Body of pancreas (tissue), 4 donors: ENCODE measurements around the gene CXCL6. TPM values are rescaled to one million over a fixed set of nuclear protein-coding genes. Genes with fewer than 3 reads are reported as not detected.

ENCODE experiments used
- ATAC-seq: fragments of 150-250 bp; one replicate; pipeline ENCODE4 v1.9.1; 2016
- DNase-seq, 4 donors: peaks; one replicate each; pipeline ENCODE4 v3.0.0-alpha.2; 2019
- H3K27ac ChIP-seq, 4 donors: fragments of 200-600 bp; sonication (generic); 1 replicate in 3 of 4; 2 replicates in 1 of 4; pipeline versions ENCODE4 v1.5.1 to v1.6.1; 2016 to 2019; ENCODE audit warnings: mild to moderate bottlenecking in 1 of 4, mixed read lengths in 1 of 4, moderate library complexity in 1 of 4
- H3K27me3 ChIP-seq, 2 donors: fragments of 200-600 bp; sonication (generic); one replicate each; pipeline ENCODE4 v1.6.0; 2016; ENCODE audit warnings: mild to moderate bottlenecking in 1 of 2
- H3K36me3 ChIP-seq, 2 donors: fragments of 200-600 bp; sonication (generic); replicated peaks in 1 of 2; 2 replicates each; pipeline ENCODE4 v1.5.1; 2016; ENCODE audit warnings: low read depth in 2 of 2; ENCODE audit not compliant: insufficient read depth in 1 of 2
- H3K4me1 ChIP-seq: fragments of 200-600 bp; sonication (generic); one replicate; pipeline ENCODE4 v1.6.0; 2016
- H3K4me3 ChIP-seq, 2 donors: fragments of 200-600 bp; sonication (generic); 1 replicate in 1 of 2; 2 replicates in 1 of 2; pipeline ENCODE4 v1.5.1; 2016 to 2019
- H3K9me3 ChIP-seq, 3 donors: fragments of 200-600 bp; sonication (generic); 1 replicate in 2 of 3; 2 replicates in 1 of 3; pipeline ENCODE4 v1.5.1; 2016
- CTCF ChIP-seq, 7 experiments: fragments of 450-650 bp in 4 of 7; fragments of 200-600 bp in 3 of 7; sonication (generic) in 3 of 7; IDR thresholded peaks; one replicate each; pipeline ENCODE4 v1.5.1; 2016 to 2019; ENCODE audit warnings: antibody characterized with exemption in 7 of 7
- POLR2A ChIP-seq, 3 donors: fragments of 450-650 bp; IDR thresholded peaks; one replicate each; pipeline ENCODE4 v1.6.1; 2016; ENCODE audit warnings: antibody characterized with exemption in 3 of 3, mild to moderate bottlenecking in 2 of 3
- WGBS, 2 donors: methylation state at CpG; one replicate each; pipeline ENCODE4 v1.1.5; 2017; 5-methylcytosine and 5-hydroxymethylcytosine counted together
- intact Hi-C: fragments of 100-400 bp; cut with DNase I; formaldehyde crosslinking; loops from one replicate; pipeline ENCODE4 v1.15.1; 2023
- total RNA-seq, 2 donors: library from RNA; depleted of rRNA; stranded (reverse); fragments of >200 nt; gene quantifications; one replicate each; pipeline ENCODE4 v1.1.0, GENCODE V29; 2016

Gene CXCL6
- total RNA-seq, 2 donors from 2014 or later = 2.3 to 10.1 TPM

DNA sequence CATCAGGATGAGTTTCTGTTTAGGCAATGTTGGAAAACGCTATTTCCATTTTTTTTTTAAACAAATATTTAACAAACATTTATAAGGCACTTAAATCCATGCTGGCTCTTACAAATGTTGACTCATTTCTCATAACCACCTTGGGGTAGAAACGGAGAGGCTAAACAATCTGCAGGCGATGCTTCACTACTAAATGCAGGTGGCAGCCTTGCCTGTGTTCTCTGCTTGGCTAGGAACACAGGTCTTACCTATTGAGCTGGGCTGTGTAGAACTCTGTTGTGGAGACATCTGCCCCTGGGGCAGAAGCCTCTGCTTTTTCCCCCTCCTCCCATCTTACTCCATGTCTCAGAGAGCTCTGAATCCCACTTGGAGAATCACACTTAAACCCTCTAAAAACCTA lies 31.3 kb downstream of the CXCL6 start:
- peak overlapping the region in 3 of 4 donors; percentile 25 to 85 (median 59) for H3K27ac ChIP-seq
- intact Hi-C loops = loop anchor here (10.0 kb wide), 2 partner anchors 143 to 203 kb away; no protein-coding TSS in a partner anchor
- TF ChIP-seq CTCF (IDR thresholded peaks at IDR 0.05) (peak in 4 of 7 experiments; percentile 8 to 49 (median 38)), POLR2A (IDR thresholded peaks at IDR 0.05) (no peak)
- H3K36me3 ChIP-seq = no peaks in the 10 kb centered on the region
- H3K4me3 ChIP-seq = no peak overlapping the region
- ATAC-seq (peak; percentile 43), DNase-seq (peak in 3 of 4 donors; percentile 39 to 42 (median 41))
- 26 to 32% methylated on average over 3 of the region's 3 CpGs for WGBS, 2 donors
- no peaks in the 10 kb centered on the region for H3K27me3 ChIP-seq
- peaks cover 5% of the 10 kb centered on the region for H3K4me1 ChIP-seq
- H3K9me3 ChIP-seq = no peaks in the 10 kb centered on the region

DNA sequence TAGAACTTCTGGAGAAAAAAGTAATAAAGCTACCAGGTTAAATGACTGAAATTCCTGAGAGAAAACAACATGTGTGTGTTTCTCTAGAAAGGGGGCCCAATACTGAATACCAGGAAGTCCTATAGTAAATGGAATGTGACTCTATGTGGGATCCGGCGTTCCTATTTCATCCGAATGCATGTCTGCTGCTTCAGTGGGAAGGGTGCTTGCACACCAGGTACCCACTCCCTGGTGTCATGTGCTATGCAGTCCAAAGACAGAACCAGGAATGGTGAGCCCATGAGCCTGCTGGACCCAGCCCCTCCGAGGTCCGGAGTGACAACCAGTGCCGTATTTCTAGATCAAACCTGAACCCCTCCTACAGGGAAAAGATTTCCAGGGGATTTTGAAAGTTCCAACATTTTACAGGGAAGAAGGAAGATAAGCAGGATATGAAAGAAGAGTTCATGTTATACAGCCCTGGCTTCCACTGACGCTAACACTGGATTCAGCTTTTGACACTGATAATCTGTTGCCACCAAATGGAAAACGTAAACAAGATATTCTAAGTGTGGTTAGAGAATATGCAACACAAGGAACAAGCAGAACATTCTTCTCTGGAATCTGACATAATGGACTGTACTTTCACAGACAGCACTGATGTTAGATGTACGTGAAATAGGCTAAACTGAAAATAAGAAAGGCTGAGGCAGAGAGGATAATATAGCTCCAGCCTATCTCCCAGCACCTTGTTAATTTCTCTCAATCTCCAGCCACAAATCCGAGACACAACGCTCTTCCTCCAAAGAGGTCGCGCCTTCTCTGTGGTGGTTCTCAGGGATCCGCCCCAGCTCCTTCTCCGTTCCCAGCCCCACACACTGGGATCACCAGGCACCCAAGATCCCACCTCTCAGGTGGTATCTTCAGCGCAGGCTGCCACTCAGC lies 32.0 kb downstream of the CXCL6 start:
- Histone ChIP-seq H3K4me3 (peak overlapping the region; percentile 6 to 55), H3K9me3 (no peaks in the 10 kb centered on the region), H3K4me1 (peaks cover 5% of the 10 kb centered on the region), H3K36me3 (no peaks in the 10 kb centered on the region), H3K27me3 (no peaks in the 10 kb centered on the region), H3K27ac (peak overlapping the region in 3 of 4 donors; percentile 25 to 85 (median 59))
- no peak for TF ChIP-seq POLR2A (IDR thresholded peaks at IDR 0.05)
- no peak for TF ChIP-seq CTCF (IDR thresholded peaks at IDR 0.05)
- no peak for DNase-seq
- ATAC-seq = peak; percentile 22
- intact Hi-C loops = loop anchor here (10.0 kb wide), 2 partner anchors 144 to 204 kb away; no protein-coding TSS in a partner anchor
- 21 to 22% methylated on average over 15 to 16 of the region's 16 CpGs for WGBS, 2 donors

GRCh38 chr4:73869130-73870055 lies 32.9 kb downstream of the CXCL6 start, which contains the start of gene CXCL1:
Gene CXCL1 (plus strand): TSS chr4:73869393. CDS start chr4:73869471, 78 bp downstream.
- intact Hi-C loops = loop anchor here (10.0 kb wide), 2 partner anchors 145 to 205 kb away; no protein-coding TSS in a partner anchor

More at GRCh38 chr4:73869130-73870055, 32.9 kb downstream of the CXCL6 start, which contains the start of gene CXCL1:
- peaks cover 5% of the 10 kb centered on the region for H3K4me1 ChIP-seq
- DNase-seq = peak; percentile 46 to 61 (median 48)
- no peaks in the 10 kb centered on the region for H3K36me3 ChIP-seq
- peak; percentile 69 for ATAC-seq
- 6 to 42% methylated on average over 13 to 61 of the region's 61 CpGs for WGBS, 2 donors
- peak within 1 kb of the TSS; percentile 6 to 55 for H3K4me3 ChIP-seq
- H3K9me3 ChIP-seq = no peaks in the 10 kb centered on the region
- H3K27ac ChIP-seq = peak within 1 kb of the TSS in 3 of 4 donors; percentile 25 to 85 (median 59)
- TF ChIP-seq POLR2A (IDR thresholded peaks at IDR 0.05) (peak; percentile 25 to 83 (median 83)), CTCF (IDR thresholded peaks at IDR 0.05) (no peak)
- H3K27me3 ChIP-seq = no peaks in the 10 kb centered on the region
